ENCODE data around the gene PGAM5.
"Not testable (repeated sequence)": the region's sequence is repeated elsewhere in the genome, so short reads cannot be mapped to it uniquely, and the experiment has no call there.

Gene PGAM5

DNA sequence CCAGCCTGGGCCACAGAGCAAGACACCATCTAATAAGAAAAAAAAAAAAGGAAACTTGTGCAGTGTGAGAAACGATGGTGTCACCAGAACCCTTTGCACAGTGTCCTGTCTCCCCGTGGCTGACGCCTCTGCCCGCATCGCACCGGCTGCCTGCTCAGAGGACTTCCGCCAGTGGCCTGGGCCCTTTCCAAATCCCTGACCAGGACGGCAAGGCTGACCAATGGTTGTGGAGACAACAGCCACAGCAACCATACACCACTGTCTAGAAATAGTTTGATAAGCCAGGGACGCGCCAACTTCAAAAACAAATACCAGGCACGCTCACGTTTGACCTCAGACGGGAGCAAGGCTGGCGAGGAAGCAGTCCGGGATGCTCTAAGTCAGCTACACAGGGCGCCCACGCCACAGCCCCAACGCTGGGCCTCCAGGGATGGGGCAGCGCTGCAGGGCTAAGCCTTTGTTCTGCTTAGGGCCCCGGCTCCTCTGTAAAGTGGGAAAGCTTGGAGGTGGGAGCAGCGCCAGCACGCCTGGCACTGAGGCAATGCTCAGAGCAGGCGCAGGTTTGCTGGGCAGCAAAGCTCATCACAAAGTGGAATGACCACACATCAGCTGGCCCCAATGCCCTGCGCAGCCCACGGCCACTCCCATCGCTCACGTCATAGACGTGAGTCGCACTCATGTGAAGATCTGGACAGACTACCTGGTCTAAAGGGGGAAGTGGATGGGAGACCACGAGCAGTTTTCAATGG is 12.5 kb downstream of the PGAM5 start:
- DNase-seq = no peak

DNA sequence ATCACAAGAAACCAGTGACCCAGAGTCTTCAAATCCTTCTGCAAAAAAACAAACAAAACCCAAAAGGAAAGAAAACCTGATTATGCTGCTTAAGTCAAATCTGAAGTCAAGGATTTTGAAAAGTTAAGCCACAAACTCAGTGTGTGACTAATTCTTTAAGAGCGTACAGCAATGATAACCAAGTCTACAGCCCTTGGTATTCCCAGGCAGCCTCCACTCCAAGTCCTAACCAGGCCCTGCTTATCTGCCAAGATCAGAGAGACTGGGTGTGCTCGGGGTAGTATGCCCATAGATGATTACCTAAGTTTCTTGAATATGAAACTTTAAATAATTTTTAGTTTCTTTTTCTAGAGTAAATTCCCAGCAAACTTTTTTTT is 13.1 kb downstream of the PGAM5 start:
- DNase-seq = no peak

GRCh38 chr12:132724506-132725241 is 14.0 kb downstream of the PGAM5 start:
- DNase-seq = peak; percentile 57

DNA sequence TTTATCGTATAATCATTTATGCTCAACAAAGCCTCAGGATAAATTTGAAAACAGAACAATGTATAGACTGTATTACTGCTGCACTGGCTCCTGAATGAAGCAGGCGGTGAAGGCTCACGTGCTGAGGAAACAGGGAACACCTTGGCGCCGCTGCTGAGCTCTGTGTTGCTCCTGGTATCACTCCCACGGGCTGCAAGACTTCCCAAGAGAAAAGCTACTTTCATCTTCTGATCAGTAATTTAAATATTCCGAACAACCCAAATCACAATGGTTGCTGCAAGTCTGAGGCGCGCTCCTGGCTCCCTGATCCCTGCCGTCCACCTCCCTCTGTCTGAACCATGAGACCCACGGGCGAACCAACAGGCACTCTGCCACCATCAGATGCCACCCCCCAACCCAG is 15.7 kb downstream of the PGAM5 start:
- no peak for DNase-seq

- DNase-seq = no peak
These were observed 16.6 kb downstream of the PGAM5 start for GRCh38 chr12:132727091-132727794.

GRCh38 chr12:132728502-132728901 is 17.9 kb downstream of the PGAM5 start:
- DNase-seq = no peak

- DNase-seq = peak; percentile 56
These were observed 19.1 kb downstream of the PGAM5 start for GRCh38 chr12:132729541-132730320.

GRCh38 chr12:132730353-132730752 is 19.7 kb downstream of the PGAM5 start:
- no peak for DNase-seq

- DNase-seq = no peak
These were observed 20.9 kb downstream of the PGAM5 start for GRCh38 chr12:132731574-132731973.

DNA sequence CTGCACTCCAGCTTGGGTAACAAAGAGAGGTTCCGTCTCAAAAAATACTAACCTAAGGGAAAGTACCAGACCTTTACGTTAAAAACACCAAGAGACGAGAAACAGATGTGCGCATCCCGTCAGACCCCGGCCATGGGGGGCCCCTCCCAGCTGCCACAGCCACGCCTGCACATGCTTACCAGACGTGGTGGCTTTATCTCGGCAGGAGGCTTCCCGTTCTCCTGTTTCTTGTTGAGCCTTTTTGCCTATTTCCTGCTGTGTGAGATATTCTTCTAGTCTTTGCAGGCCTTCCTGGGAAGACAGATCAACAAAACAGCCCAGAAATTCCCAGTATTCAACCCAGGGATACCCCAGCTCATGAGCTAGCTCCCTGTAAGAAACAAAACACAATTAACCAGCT is 23.6 kb downstream of the PGAM5 start:
- no peak for DNase-seq

DNA sequence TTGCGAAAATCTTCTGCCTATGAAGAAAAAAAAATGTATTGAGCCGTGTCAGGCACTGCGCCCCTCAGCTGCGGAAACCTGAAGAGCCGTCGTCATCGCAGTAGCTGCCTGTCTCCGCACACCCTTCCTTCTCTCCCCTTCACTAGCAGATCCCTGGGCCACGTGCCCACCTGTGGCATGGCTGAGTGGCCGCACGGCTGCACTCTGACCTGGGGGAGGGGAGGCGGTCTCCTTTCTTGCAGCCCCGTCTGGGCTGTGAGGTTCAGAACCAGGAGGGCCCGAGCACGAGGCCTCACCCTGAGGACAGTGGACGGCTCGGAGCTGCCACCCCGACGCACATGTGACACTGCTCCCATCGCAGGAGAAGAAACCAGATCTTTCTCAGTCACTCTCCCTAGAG is 24.9 kb downstream of the PGAM5 start:
- DNase-seq = no peak

DNA sequence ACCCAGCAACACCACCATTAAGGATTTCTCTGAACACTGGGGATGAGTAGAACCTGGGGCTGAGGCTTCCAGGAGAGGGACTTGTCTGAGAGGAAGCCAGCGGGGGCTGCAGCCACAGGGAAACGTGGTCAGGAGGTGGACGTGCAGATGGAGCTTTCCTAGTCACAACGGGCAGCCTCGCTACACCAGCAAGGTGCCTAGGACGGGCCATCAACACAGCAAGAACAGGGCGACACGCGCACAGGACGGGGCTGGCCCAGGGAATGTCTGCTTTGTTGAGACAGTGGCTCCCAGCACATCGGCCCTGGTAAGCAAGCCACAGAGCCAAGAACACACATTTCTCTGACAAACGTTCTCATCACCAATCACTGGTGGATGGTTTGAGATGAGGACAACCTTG is 25.7 kb downstream of the PGAM5 start:
- DNase-seq = no peak

GRCh38 chr12:132736913-132737312 is 26.3 kb downstream of the PGAM5 start:
- no peak for DNase-seq

GRCh38 chr12:132739600-132740312 is 29.1 kb downstream of the PGAM5 start:
- no peak for DNase-seq

- no peak for DNase-seq
These were observed 29.6 kb downstream of the PGAM5 start for GRCh38 chr12:132740313-132740646.

GRCh38 chr12:132740652-132741051 is 30.0 kb downstream of the PGAM5 start:
- no peak for DNase-seq

DNA sequence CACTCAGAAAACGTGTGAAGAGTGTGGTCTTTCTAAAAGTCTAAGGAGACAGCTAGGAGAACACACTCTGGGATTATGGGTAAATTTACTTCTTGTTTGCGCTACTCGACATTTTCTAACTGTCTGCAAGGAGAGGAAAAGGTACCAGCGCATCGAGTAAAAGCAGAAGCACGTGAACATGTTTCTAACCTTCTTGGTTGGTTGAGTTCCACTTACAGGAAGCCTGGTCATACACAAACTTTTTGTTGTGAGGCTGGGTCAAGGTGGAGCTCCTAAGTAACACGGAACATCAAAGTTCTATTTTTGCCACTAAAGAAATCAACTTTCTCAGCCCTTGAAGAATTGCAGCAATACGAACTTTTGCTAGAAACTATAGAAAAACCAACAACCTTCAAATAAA is 31.0 kb downstream of the PGAM5 start:
- no peak for DNase-seq

DNA sequence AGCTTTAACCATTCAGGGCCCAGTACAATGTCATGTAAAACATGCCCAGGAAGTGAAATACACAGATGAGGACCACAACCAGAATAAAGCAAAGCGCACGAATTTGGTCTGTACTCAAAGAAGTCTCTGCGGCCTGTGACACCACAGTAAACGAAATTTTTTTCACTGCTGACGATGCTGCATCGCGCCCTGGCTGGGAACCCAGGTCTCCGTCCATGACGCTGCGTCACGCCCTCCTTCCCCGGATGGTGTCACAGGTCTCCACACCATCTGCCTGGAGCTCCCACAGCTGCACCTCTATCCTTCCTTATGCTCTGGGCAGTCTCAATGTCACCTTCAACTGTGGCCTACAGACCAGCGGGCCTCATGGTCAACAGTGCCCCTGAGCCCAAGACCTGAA is 33.2 kb downstream of the PGAM5 start:
- DNase-seq = no peak

DNA sequence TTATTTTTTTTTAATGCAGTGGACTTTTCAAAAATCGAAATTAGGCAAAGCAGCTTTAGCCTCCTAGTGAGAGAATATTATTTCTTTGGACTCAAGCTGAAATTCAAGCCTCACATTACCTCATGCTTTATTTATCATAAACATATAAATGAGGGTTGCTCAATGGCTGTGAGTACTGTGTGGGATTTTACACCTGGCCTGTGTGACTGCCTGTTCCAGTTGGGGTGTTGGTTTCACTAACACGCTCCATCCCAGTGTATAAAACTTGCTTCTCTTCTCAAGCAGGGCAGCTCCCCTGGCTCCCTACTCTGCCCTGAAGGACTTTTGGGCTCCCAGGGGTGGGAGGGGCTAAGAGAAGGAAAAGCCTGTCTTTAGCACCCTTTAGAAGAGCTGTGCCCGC is 36.0 kb downstream of the PGAM5 start:
- DNase-seq = no peak

- DNase-seq = no peak
These were observed 36.8 kb downstream of the PGAM5 start for GRCh38 chr12:132747395-132747794.

DNA sequence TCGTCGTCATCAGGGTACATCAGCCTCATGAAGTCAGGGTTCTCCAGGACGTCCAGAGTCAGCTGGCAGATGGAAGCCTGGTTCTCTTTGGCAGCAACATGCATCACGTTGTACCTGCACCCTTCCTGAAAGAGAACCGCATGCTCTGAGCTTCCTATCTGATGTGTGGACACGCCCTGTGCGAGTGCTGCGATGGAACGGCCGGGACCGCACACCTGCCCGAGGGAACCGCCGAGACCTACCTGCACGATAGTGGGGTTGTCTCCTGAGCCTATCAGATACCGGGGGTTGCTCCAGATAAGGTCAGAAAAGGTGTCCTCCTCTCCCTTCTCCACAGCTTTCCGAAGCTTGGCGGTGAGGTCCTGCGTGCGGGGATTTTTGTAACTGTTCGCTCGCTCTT is 37.3 kb downstream of the PGAM5 start:
- no peak for DNase-seq

DNA sequence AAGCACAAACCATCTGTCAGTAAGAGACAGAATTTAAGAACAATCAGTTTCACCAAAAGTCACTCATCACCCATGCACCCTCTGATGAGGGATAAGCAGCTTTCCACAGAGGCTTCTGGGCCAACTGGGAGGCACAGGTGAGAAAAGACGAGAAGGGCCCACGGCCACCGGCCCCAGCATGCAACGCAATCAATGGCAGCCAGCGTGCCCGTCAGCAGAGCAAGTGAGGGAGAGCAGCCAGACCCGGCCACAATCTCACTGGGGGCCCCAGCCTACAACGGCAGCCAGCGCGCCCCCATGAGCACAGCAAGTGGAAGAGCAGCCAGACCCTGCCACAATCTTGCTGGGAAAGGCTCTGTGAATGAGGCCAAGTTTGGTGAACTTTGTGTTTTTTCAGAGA is 37.7 kb downstream of the PGAM5 start:
- no peak for DNase-seq

DNA sequence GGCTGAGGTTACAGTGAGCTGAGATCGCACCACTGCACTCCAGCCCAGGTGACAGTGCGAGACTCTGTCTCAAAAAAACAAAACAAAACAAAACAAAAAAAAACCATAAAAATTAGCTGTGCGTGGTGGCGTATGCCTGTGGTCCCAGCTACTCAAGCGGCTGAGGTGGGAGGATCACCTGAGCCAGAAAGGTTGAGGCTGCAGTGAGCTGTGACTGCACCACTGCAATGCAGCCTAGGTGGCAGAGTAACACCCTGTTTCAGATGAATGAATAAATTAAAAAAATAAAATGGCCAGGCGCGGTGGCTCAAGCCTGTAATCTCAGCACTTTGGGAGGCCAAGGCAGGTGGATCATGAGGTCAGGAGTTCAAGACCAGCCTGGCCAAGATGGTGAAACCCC is 43.0 kb downstream of the PGAM5 start:
- not testable (repeated sequence) for DNase-seq
